AG08396 (cell line): ENCODE measurements around the gene UGT2B10.

Experiments
- DNase-seq: peaks from one replicate; pipeline ENCODE4 v3.0.0; 2012; ENCODE audit warnings: low spot score, mixed read lengths

Gene UGT2B10

DNA sequence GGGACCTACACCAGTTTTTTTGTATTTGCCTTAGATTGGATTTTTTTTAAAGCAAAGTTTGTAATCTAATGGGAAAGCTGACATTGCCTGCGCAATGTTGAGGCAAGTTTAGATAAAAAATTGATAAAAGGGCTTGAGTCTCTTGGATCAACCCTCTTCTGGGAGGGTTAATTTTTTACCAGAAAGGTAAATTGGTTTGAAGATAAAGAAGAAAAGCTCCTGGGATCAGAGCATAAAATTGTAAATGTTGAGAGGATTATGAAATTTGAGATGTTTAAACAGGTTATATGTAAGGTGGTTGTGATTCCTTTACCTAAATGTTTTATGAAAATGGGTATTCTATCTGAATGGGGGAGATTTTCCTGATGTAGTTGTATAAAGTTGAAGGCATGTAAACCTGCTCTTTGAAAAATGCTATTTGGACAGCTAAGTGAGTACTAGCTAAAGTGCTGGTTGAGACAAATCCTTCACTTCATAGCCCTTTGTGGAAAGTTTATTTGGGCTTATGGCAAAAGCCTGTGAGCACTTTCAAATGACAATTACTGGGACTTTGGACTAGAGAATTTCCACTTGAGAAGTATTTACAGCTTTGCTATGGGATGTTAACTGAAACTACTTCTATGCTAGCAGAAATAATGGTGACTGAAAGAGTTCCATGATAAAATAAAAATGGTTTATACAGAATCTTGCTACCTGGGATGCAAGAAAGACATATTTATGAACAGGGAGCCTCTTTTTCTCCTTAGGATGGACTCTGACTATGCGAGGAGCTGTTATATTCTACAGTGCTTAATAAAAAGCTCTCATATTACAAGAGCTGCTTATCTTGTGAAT lies 56.2 kb downstream of the UGT2B10 start:
- no peak for DNase-seq

DNA sequence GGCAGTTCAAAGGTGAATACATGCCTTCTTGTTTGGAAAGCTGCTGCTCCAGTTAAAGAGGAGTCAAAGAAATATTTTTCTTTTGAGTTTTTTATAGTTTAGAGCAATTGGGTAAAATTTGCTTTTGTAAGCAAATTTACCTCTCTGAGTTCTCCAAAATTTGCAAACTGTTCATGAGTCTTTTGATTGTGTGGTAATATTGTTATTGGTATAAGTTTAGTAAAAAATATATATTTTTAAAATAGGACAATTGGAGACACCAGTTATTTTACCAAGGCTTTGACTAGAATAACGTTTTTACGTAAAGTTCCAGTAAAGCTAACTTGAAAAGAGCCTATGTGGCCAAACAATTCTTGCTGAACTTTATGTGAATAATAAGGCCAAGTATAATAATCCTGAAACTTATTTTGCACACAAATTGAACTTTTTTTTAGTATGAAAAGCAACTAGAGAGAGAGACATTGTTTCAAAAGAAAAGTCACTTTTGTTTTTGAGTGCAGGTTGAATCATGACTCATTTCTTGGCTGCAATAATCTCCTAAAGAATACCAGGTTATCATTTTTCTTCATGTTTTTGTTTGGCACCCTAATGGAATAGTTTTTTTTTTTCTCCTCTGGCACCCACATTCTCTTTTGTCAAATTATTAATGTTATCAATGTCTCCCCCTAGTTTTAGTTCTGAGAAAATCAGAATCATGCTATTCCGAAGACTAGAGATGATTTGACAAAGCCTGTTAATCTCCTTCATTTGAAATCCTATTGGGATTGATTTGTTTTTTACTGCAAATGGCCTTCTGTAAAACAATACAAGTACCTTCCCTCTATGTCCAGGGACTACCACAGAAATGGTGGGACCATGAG lies 57.1 kb downstream of the UGT2B10 start:
- DNase-seq: no peak

GRCh38 chr4:68874507-68874906 lies 58.7 kb downstream of the UGT2B10 start:
- no peak for DNase-seq

DNA sequence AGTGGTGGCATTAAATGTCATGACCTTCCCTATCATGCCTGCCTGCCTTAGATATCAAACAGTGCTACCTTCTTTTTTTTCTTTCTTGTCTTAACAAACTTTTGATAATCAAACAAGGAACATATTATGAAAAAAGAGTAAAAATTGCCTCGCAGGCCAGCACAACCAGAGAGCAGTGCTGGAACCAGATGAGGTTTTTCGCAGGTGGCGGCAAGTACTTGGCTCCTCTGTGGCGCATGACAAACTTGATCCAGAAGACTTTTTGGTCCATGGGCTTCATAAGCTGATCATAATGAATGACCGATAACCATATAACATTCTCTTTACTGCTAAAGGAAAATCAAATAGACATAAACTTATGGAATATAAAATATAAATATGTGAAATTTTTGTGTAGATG lies 61.8 kb downstream of the UGT2B10 start:
- DNase-seq: no peak

DNA sequence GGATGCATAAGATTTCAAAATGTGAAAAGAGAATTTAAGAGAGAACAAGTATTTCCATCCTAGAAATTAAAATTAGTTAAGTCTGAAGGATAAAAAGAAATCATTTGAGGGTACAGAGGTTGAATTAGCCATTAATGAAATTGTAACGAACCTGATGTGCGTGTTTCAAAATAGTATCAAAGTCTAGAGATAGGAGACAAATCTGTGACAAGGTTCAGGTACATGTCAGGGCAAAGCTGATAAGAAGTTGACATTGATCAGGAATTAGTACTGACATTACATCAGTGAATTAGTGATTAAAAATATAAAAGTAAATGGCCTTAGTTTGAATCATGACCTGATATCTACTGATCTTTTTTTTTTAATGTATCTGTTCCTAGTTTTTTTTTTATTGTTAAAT lies 62.3 kb downstream of the UGT2B10 start:
- no peak for DNase-seq
